Glomerular visceral epithelial cell (primary cell): ENCODE measurements around the gene MUS81.
"Not testable (repeated sequence)": the region's sequence is repeated elsewhere in the genome, so short reads cannot be mapped to it uniquely, and the experiment has no call there.

ENCODE experiments used
- DNase-seq: peaks from one replicate; pipeline ENCODE4 v3.0.0-alpha.2; 2016; ENCODE audit errors: extremely low spot score

Gene MUS81, protein sequence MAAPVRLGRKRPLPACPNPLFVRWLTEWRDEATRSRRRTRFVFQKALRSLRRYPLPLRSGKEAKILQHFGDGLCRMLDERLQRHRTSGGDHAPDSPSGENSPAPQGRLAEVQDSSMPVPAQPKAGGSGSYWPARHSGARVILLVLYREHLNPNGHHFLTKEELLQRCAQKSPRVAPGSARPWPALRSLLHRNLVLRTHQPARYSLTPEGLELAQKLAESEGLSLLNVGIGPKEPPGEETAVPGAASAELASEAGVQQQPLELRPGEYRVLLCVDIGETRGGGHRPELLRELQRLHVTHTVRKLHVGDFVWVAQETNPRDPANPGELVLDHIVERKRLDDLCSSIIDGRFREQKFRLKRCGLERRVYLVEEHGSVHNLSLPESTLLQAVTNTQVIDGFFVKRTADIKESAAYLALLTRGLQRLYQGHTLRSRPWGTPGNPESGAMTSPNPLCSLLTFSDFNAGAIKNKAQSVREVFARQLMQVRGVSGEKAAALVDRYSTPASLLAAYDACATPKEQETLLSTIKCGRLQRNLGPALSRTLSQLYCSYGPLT

DNA sequence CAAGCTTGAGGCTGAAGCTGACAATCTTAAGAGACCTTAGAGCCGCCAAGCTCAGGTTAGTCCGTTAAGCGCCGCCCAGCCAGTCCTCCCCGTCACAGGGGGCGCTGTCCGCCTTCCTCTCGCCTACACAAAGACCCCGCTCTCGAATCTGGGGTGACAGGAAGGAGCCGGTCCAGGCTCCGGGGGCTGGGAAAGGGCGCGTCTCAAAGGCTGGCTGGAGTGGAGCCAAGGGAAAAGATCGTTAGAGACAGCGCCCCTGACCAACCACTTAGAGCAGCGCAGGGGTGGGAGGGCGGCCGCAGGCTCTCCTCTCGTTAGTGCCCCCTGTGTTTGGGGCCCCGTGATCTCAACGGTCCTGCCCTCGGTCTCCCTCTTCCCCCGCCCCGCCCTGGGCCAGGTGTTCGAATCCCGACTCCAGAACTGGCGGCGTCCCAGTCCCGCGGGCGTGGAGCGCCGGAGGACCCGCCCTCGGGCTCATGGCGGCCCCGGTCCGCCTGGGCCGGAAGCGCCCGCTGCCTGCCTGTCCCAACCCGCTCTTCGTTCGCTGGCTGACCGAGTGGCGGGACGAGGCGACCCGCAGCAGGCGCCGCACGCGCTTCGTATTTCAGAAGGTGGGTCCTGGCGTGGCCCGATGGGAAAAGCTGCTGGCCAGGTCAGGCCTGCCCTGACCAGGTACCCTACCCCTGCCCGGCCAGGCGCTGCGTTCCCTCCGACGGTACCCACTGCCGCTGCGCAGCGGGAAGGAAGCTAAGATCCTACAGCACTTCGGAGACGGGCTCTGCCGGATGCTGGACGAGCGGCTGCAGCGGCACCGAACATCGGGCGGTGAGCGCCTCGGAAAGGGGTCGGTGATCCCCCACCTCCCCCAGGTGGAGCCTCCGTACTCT lies at the start of gene MUS81:
MUS81 (plus strand) TSS at position 156 of the 887 bp plus-strand sequence; CDS start at position 477, 321 bp downstream.
- DNase-seq, result peak; percentile 98

DNA sequence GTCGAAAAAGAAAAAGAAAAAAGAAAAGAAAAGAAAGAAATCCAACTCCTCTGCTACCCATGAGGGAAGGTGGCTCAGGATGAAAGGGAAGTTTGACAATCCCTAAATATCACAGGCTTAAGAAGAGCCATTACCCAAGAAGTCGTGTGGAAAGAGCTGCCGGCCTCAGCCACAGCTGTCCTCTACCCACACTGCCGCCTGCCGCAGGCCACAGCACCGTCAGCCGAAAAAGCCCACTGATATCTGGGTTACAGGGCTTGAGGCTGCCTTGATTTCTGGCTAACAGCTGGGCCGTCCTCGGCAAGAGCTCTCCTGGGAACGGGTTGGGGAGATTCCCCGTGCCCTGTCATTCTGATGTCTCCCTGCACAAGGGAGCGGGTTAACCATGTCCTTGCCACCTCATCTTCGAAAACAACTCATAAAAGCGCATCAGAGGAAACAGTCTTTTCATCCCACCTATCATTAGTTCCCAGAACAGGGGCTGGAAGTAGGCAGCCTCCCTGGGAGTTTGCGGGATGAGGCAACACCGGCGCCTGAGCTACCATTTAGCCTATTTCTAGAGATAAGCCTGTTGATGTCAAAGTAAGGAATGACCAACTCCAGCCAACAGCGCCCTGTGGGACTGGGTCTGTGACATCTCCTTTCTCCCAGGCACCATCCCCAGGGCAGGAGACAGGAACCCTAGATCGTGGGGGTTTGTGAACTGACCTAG lies 48.3 kb upstream of the MUS81 start:
- DNase-seq, result no peak

- no peak for DNase-seq
Measured at GRCh38 chr11:65814131-65814985, 45.9 kb upstream of the MUS81 start.

GRCh38 chr11:65814986-65815565 lies 45.2 kb upstream of the MUS81 start:
- no peak for DNase-seq

- DNase-seq, result no peak
Measured at GRCh38 chr11:65816696-65817095, 43.5 kb upstream of the MUS81 start.

DNA sequence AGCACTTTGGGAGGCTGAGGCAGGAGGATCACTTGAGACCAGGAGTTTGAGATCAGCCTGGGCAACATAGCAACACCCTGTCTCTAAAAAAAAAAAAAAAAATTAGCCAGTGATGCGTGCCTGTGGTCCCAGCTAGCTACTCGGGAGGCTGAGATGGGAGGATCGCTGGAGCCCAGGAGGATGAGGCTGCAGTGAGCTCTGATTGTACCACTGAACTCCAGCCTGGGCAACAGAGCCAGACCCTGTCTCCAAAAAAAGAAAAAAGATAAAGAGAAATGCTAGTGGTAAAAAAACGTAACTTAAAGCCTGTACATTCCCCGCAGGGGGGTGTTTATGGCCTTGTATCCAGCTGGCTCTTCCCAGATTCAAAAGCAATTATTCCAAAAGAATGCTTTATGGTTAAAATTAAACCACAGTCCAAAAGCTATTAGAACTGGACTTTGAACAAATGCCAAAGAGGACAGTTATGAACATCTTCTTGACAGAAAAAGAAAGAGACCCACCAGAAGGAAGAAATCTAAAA lies 42.9 kb upstream of the MUS81 start:
- DNase-seq, result peak; percentile 22

- DNase-seq, result peak; percentile 86
Measured at GRCh38 chr11:65817835-65818680, 42.2 kb upstream of the MUS81 start.

GRCh38 chr11:65821107-65821506 lies 39.1 kb upstream of the MUS81 start:
- no peak for DNase-seq

GRCh38 chr11:65822776-65823528 lies 37.3 kb upstream of the MUS81 start:
- no peak for DNase-seq

GRCh38 chr11:65826984-65827735 lies 33.1 kb upstream of the MUS81 start:
- no peak for DNase-seq

GRCh38 chr11:65829459-65829858 lies 30.8 kb upstream of the MUS81 start:
- no peak for DNase-seq

GRCh38 chr11:65832231-65832630 lies 28.0 kb upstream of the MUS81 start:
- DNase-seq, result not testable (repeated sequence)

DNA sequence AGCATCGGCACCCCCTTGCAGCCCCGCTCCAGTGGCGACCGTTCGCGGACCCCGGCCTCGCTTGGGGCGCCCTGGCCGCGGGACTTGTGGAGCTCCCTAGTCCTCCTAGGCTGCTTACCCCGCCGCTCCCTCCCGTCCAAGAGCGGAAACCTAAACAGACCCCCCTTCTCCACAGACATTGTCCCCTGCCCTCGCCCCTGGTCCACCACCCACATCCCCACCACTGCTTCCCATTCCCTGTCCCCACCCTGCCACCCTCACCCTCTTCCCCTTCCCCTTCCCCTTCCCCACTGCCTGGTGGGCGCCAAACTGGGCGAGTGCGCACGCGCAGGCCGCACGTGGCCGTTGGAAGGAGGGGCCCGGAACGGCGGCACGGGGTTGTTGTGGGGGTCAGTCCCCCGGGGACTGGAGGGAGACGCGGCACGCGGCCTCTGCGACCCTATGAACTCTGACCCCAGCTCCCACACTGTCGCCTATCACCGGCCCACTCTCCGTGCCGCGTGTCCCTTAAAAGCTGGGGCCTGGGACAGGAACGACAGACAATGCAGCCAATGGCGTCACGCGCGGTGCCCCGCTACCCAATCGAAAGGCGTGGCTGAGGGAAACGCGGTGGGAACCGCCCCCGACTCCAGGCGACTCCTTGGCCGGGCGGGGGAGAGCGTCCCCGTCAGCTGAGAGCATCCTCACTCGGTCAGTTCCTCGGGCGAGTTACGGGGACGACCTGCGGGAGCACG lies 26.8 kb upstream of the MUS81 start, which contains the start of gene SNX32:
SNX32 (plus strand) TSS at position 667 of the 734 bp plus-strand sequence. CDS start 103 bp downstream, outside the sequence.
- DNase-seq, result peak; percentile 41

DNA sequence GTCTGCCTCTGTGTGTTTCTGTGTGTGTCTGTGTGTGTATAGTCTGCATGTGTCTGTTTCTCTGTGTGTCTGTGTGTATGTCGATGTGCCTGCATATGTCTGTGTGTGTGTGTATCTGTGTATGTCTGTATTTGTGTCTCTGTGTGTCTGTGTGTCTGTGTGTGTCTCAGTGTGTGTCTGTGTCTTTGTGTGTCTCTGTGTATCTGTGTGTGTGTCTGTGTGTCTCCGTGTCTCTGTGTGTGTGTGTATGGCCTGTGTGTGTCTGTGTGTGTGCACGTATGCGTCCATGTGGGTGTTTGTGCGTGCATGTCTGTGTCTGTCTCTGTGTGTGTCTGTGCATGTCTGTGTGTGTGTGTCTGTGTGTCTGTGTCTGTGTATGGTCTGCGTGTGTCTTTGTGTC lies 26.0 kb upstream of the MUS81 start:
- DNase-seq, result no peak

DNA sequence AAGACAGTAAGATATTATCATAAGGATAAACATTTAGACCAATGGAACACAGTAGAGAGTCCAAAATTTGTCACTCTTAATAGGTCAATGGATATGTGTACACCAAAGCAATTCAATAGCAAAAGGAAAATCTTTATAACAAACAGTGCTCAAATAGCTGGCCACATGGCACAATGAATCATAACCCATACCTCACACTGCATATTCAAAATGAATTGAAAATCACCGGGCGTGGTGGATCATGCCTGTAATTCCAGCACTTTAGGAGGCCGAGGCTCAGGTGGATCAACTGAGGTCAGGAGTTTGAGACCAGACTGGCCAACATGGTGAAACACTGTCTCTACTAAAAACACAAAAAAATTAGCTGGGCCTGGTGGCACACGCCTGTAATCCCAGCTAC lies 18.1 kb upstream of the MUS81 start:
- DNase-seq, result no peak

DNA sequence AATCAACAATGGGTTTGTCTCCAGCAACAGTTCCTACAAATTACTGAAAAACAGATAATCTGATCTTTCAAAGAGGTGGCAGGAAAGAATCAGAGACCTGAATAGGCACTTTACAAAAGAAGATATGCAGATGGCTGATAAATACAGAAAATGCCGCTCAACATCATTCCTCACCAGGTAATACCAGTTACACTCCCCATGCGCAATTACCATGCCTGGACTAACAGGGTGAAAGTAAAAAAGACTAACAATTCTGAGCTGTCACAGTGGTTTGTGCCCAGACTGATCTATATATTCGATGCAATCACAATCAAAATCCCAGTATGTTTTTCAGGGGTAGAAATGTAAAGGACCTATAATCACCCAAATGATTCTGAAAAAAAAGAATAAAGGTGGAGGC lies 16.4 kb upstream of the MUS81 start:
- no peak for DNase-seq
